GM12878 (cell line): ENCODE data around the gene KCNH4. TPM values are rescaled to one million over a fixed set of nuclear protein-coding genes. Genes with fewer than 3 reads are reported as not detected.

Source experiments
- BCLAF1 ChIP-seq: fragments of 450-650 bp; IDR thresholded peaks from 2 replicates; pipeline ENCODE4 v1.6.1; 2017; ENCODE audit warnings: antibody characterized with exemption, mild to moderate bottlenecking, moderate library complexity
- CBFB ChIP-seq: IDR thresholded peaks from 2 replicates; pipeline ENCODE4 v1.6.1; 2016; ENCODE audit warnings: antibody characterized with exemption, low read depth
- CTCF ChIP-seq, 3 experiments: IDR thresholded peaks in 2 of 3; conservative IDR thresholded peaks in 1 of 3; 2 replicates each; pipeline ENCODE4 v1.5.1; 2011; ENCODE audit warnings: low read depth in 3 of 3, low read length in 3 of 3, mild to moderate bottlenecking in 3 of 3, control low read depth in 2 of 3, moderate library complexity in 2 of 3, inconsistent platforms in 1 of 3, mixed read lengths in 1 of 3; ENCODE audit not compliant: control insufficient read depth in 2 of 3, insufficient read depth in 1 of 3; ENCODE audit errors: extremely low read depth in 1 of 3
- HCFC1 ChIP-seq: fragments of 150-350 bp; IDR thresholded peaks from 2 replicates; pipeline ENCODE4 v1.6.1; 2014; ENCODE audit warnings: low read length
- IRF3 ChIP-seq: fragments of 450-650 bp; IDR thresholded peaks from 2 replicates; pipeline ENCODE4 v1.6.1; 2014; ENCODE audit warnings: mild to moderate bottlenecking
- MTA2 ChIP-seq: fragments of 450-650 bp; IDR thresholded peaks from 2 replicates; pipeline ENCODE4 v1.6.1; 2016; ENCODE audit warnings: low read depth, mild to moderate bottlenecking, moderate library complexity
- PKNOX1 ChIP-seq: fragments of 450-650 bp; IDR thresholded peaks from 2 replicates; pipeline ENCODE4 v1.6.1; 2016; ENCODE audit warnings: mild to moderate bottlenecking
- PML ChIP-seq: IDR thresholded peaks from 2 replicates; pipeline ENCODE4 v1.6.1; 2012; ENCODE audit warnings: low read length, inconsistent platforms
- RB1 ChIP-seq: fragments of 450-650 bp; formaldehyde crosslinking; IDR thresholded peaks from 2 replicates; pipeline ENCODE4 v1.6.1; 2017; ENCODE audit warnings: mild to moderate bottlenecking, borderline replicate concordance
- RELB ChIP-seq: fragments of 450-650 bp; IDR thresholded peaks from 2 replicates; pipeline ENCODE4 v1.6.1; 2017; ENCODE audit warnings: low read depth, mild to moderate bottlenecking, moderate library complexity
- SIN3A ChIP-seq: IDR thresholded peaks from 2 replicates; pipeline ENCODE4 v1.6.1; 2012; ENCODE audit warnings: low read depth, low read length, improper control_type of control experiment
- SP1 ChIP-seq: IDR thresholded peaks from one replicate; pipeline ENCODE4 v1.6.1; 2011; ENCODE audit warnings: low read depth, low read length
- YY1 ChIP-seq: IDR thresholded peaks from 2 replicates; pipeline ENCODE4 v1.6.1; 2011; ENCODE audit warnings: low read depth, mild to moderate bottlenecking, low read length
- ZBTB4 ChIP-seq: fragments of 450-650 bp; formaldehyde crosslinking; IDR thresholded peaks from 2 replicates; pipeline ENCODE4 v1.4.0; 2022; ENCODE audit warnings: mild to moderate bottlenecking, moderate library complexity
- ZNF207 ChIP-seq: fragments of 450-650 bp; IDR thresholded peaks from 2 replicates; pipeline ENCODE4 v1.6.1; 2014; ENCODE audit warnings: antibody characterized with exemption, mild to moderate bottlenecking, borderline replicate concordance
- ZZZ3 ChIP-seq: IDR thresholded peaks from 2 replicates; pipeline ENCODE4 v1.6.1; 2011; ENCODE audit warnings: low read depth; ENCODE audit not compliant: control insufficient read depth, insufficient read length
- polyA plus RNA-seq, 11 experiments: library from polyadenylated mRNA; depleted of rRNA in 4 of 11; unstranded in 6 of 11; stranded (reverse) in 5 of 11; fragments of >200 nt; fragmentation: Nextera tagmentation in 4 of 11; fragmentation: Illumina TruSeq in 1 of 11; extraction: Ambion mirVana in 4 of 11; extraction: Trizol in 1 of 11; gene quantifications; 1 replicate in 1 of 11; 2 replicates in 10 of 11; pipeline versions ENCODE4 v1.2.1 to v1.2.3, GENCODE V29; 2011 to 2016; ENCODE audit warnings: inconsistent platforms in 2 of 11, missing spikeins in 2 of 11, low read depth in 1 of 11
- total RNA-seq, 4 experiments: library from RNA; depleted of rRNA in 3 of 4; stranded (reverse); fragments of >200 nt in 3 of 4; fragmentation: Illumina TruSeq in 1 of 4; extraction: Trizol in 1 of 4; gene quantifications; 2 replicates each; pipeline versions ENCODE4 v1.2.1 to v1.2.3, GENCODE V29; 2013 to 2021

KCNH4 gene
- total and polyA plus RNA-seq, 10 of the 15 experiments (the other 5 are each of a cell fraction or from before 2014, with no cell fraction given): 0.03 to 0.88 (median 0.10) TPM; not detected in 2

GRCh38 chr17:42193969-42194899 lies 13.3 kb upstream of the KCNH4 start, which contains the start of gene GHDC (continued):
- TF ChIP-seq RB1 (peak; percentile 68), CBFB (0 out of 2 replicates have a peak, but pooled peaks have one; percentile 23), IRF3 (no peak), ZBTB4 (CRISPR knock-in tag) (no peak), BCLAF1 (no peak), CTCF (IDR thresholded peaks at IDR 0.05 in 2 of 3, conservative IDR thresholded peaks at IDR 0.05 in 1 of 3; ENCODE audit: control insufficient read depth in 2 of 3, extremely low read depth in 1 of 3, insufficient read depth in 1 of 3, low read depth in 3 of 3, low read length in 3 of 3) (0 out of 6 replicates have a peak, but pooled peaks of 1 of the 3 experiments have one; percentile 6), SP1 (peak; percentile 99), SIN3A (peak; percentile 76; the same call in 1 of the 2 replicates), PML (peak; percentile 50; the same call in 1 of the 2 replicates), PKNOX1 (0 out of 2 replicates have a peak, but pooled peaks have one; percentile 12), ZNF207 (peak; percentile 55; the same call in 1 of the 2 replicates), ZZZ3 (no peak), YY1 (peak; percentile 46; the same call in 1 of the 2 replicates), RELB (peak; percentile 100), HCFC1 (peak; percentile 51; the same call in 1 of the 2 replicates), MTA2 (no peak)
